K562 (cell line): ENCODE data around the gene CFAP206. TPM values are rescaled to one million over a fixed set of nuclear protein-coding genes. Genes with fewer than 3 reads are reported as not detected.

Source experiments
- CTCF ChIP-seq, 3 experiments: IDR thresholded peaks in 2 of 3; conservative IDR thresholded peaks in 1 of 3; 2 replicates each; pipeline ENCODE4 v1.5.1; 2011 to 2012; ENCODE audit warnings: low read length in 3 of 3, mild to moderate bottlenecking in 3 of 3, control low read depth in 2 of 3, improper control_type of control experiment in 1 of 3, inconsistent platforms in 1 of 3, low read depth in 1 of 3, mixed read lengths in 1 of 3, moderate library complexity in 1 of 3; ENCODE audit not compliant: insufficient read depth in 2 of 3
- ELF4 ChIP-seq: fragments of 450-650 bp; formaldehyde crosslinking; IDR thresholded peaks from 2 replicates; pipeline ENCODE4 v1.4.0; 2022; ENCODE audit warnings: missing genetic modification characterization
- KDM5B ChIP-seq: fragments of 200-600 bp; sonication (generic); IDR thresholded peaks from 2 replicates; pipeline ENCODE4 v1.6.1; 2012; ENCODE audit warnings: low read depth, mild to moderate bottlenecking, moderate library complexity, low read length, control low read depth, inconsistent platforms; ENCODE audit not compliant: insufficient replicate concordance
- MECOM ChIP-seq: fragments of 250-450 bp; sonication (Bioruptor Pico); IDR thresholded peaks from 2 replicates; pipeline ENCODE4 v1.8.0; 2022; ENCODE audit warnings: inconsistent platforms
- NFXL1 ChIP-seq: fragments of 450-650 bp; formaldehyde crosslinking; IDR thresholded peaks from 2 replicates; pipeline ENCODE4 v1.4.0; 2021; ENCODE audit warnings: mild to moderate bottlenecking
- SIN3A ChIP-seq, 2 experiments: fragments of 150-350 bp in 1 of 2; IDR thresholded peaks; 2 replicates each; pipeline ENCODE4 v1.6.1; 2011 to 2016; ENCODE audit warnings: borderline replicate concordance in 2 of 2, low read depth in 2 of 2, low read length in 2 of 2, mild to moderate bottlenecking in 2 of 2, moderate library complexity in 2 of 2; ENCODE audit not compliant: control insufficient read depth in 1 of 2
- TRIM24 ChIP-seq, 2 experiments: fragments of 450-650 bp; IDR thresholded peaks; 2 replicates each; pipeline ENCODE4 v1.6.1; 2016
- TRIM25 ChIP-seq: fragments of 450-650 bp; IDR thresholded peaks from 2 replicates; pipeline ENCODE4 v1.7.0; 2016; ENCODE audit warnings: borderline replicate concordance
- ZBTB34 ChIP-seq: fragments of 250-450 bp; sonication (Bioruptor Pico); IDR thresholded peaks from 2 replicates; pipeline ENCODE4 v1.8.0; 2021; ENCODE audit warnings: mild to moderate bottlenecking, moderate library complexity
- ZNF436 ChIP-seq: fragments of 250-450, 450-650 bp; sonication (Bioruptor Pico); formaldehyde crosslinking; IDR thresholded peaks from 2 replicates; pipeline ENCODE4 v1.7.0; 2020; ENCODE audit warnings: mild to moderate bottlenecking
- polyA plus RNA-seq, 8 experiments: library from polyadenylated mRNA; depleted of rRNA in 4 of 8; stranded (reverse) in 5 of 8; unstranded in 3 of 8; fragments of >200 nt; fragmentation: Nextera tagmentation in 2 of 8; fragmentation: Illumina TruSeq in 1 of 8; extraction: Ambion mirVana in 2 of 8; extraction: Trizol in 1 of 8; gene quantifications; 2 replicates each; pipeline versions ENCODE4 v1.2.1 to v1.2.3, GENCODE V29; 2011 to 2014; ENCODE audit warnings: inconsistent platforms in 1 of 8, missing spikeins in 1 of 8
- total RNA-seq, 7 experiments: library from RNA; depleted of rRNA in 6 of 7; stranded (reverse); fragments of >200 nt in 6 of 7; fragmentation: Illumina TruSeq in 2 of 7; extraction: Trizol in 2 of 7; gene quantifications; 2 replicates each; pipeline versions ENCODE4 v1.2.1 to v1.2.3, GENCODE V29; 2011 to 2021; ENCODE audit warnings: low replicate concordance in 1 of 7
- TF ChIP-seq, protein P1 (sequence below): fragments of 450-650 bp; IDR thresholded peaks from 2 replicates; pipeline ENCODE4 v1.6.1; 2016; ENCODE audit warnings: low read depth

Gene CFAP206
- total and polyA plus RNA-seq, 9 of the 15 experiments (the other 6 are each of a cell fraction or from before 2014, with no cell fraction given) = 0.06 to 0.33 (median 0.18) TPM; not detected in 2

GRCh38 chr6:87376643-87377042 lies 31.1 kb upstream of the CFAP206 start (continued):
- TF ChIP-seq, protein P1, sequence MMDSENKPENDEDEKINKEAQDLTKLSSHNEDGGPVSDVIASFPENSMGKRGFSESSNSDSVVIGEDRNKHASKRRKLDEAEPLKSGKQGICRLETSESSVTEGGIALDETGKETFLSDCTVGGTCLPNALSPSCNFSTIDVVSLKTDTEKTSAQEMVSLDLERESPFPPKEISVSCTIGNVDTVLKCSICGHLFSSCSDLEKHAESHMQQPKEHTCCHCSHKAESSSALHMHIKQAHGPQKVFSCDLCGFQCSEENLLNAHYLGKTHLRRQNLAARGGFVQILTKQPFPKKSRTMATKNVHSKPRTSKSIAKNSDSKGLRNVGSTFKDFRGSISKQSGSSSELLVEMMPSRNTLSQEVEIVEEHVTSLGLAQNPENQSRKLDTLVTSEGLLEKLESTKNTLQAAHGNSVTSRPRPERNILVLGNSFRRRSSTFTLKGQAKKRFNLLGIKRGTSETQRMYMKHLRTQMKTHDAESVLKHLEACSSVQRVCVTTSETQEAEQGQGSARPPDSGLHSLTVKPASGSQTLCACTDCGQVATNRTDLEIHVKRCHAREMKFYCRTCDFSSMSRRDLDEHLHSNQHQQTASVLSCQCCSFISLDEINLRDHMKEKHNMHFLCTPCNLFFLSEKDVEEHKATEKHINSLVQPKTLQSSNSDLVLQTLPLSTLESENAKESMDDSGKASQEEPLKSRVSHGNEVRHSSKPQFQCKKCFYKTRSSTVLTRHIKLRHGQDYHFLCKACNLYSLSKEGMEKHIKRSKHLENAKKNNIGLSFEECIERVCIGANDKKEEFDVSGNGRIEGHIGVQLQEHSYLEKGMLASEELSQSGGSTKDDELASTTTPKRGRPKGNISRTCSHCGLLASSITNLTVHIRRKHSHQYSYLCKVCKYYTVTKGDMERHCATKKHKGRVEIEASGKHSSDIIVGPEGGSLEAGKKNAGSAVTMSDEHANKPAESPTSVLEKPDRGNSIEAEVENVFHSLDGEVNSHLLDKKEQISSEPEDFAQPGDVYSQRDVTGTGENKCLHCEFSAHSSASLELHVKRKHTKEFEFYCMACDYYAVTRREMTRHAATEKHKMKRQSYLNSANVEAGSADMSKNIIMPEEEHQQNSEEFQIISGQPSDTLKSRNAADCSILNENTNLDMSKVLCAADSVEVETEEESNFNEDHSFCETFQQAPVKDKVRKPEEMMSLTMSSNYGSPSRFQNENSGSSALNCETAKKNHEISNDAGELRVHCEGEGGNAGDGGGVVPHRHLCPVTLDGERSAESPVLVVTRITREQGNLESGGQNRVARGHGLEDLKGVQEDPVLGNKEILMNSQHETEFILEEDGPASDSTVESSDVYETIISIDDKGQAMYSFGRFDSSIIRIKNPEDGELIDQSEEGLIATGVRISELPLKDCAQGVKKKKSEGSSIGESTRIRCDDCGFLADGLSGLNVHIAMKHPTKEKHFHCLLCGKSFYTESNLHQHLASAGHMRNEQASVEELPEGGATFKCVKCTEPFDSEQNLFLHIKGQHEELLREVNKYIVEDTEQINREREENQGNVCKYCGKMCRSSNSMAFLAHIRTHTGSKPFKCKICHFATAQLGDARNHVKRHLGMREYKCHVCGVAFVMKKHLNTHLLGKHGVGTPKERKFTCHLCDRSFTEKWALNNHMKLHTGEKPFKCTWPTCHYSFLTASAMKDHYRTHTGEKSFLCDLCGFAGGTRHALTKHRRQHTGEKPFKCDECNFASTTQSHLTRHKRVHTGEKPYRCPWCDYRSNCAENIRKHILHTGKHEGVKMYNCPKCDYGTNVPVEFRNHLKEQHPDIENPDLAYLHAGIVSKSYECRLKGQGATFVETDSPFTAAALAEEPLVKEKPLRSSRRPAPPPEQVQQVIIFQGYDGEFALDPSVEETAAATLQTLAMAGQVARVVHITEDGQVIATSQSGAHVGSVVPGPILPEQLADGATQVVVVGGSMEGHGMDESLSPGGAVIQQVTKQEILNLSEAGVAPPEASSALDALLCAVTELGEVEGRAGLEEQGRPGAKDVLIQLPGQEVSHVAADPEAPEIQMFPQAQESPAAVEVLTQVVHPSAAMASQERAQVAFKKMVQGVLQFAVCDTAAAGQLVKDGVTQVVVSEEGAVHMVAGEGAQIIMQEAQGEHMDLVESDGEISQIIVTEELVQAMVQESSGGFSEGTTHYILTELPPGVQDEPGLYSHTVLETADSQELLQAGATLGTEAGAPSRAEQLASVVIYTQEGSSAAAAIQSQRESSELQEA = no peak
- TF ChIP-seq MECOM (no peak), SIN3A (IDR thresholded peaks at IDR 0.05; ENCODE audit: borderline replicate concordance in 2 of 2, control insufficient read depth in 1 of 2, low read depth in 2 of 2, low read length in 2 of 2) (no peak), TRIM24 (IDR thresholded peaks at IDR 0.05) (no peak), ELF4 (CRISPR knock-in tag) (no peak), TRIM25 (no peak), ZBTB34 (no peak), KDM5B (no peak), NFXL1 (CRISPR knock-in tag) (no peak), CTCF (IDR thresholded peaks at IDR 0.05 in 2 of 3, conservative IDR thresholded peaks at IDR 0.05 in 1 of 3; ENCODE audit: insufficient read depth in 2 of 3, low read depth in 1 of 3, low read length in 3 of 3) (no peak), ZNF436 (CRISPR knock-in tag) (no peak)
